Measurements from ENCODE around the gene PDS5A.

The PDS5A gene

GRCh38 chr4:39937683-39938268 is 39.9 kb downstream of the PDS5A start:
- TF ChIP-seq TSHZ2 (CRISPR knock-in tag; IDR thresholded peaks at IDR 0.05) (no peak), OSR1 (CRISPR knock-in tag; IDR thresholded peaks at IDR 0.05) (no peak), ZFP30 (CRISPR knock-in tag; IDR thresholded peaks at IDR 0.05) (no peak), ISL1 (CRISPR knock-in tag; IDR thresholded peaks at IDR 0.05) (no peak), ZFP3 (CRISPR knock-in tag; IDR thresholded peaks at IDR 0.05) (no peak), BACH2 (CRISPR knock-in tag; IDR thresholded peaks at IDR 0.05; ENCODE audit: borderline replicate concordance) (no peak), POU6F1 (CRISPR knock-in tag; IDR thresholded peaks at IDR 0.05; ENCODE audit: borderline replicate concordance, low read depth) (no peak), ZNF565 (CRISPR knock-in tag; conservative IDR thresholded peaks at IDR 0.05; ENCODE audit: low read depth) (no peak), ZC3H10 (CRISPR knock-in tag; IDR thresholded peaks at IDR 0.05) (no peak), PPARA (CRISPR knock-in tag; IDR thresholded peaks at IDR 0.05; ENCODE audit: borderline replicate concordance) (no peak), ARNTL (CRISPR knock-in tag; IDR thresholded peaks at IDR 0.05; ENCODE audit: borderline replicate concordance, low read depth) (no peak), ESRRG (CRISPR knock-in tag; IDR thresholded peaks at IDR 0.05) (no peak), PATZ1 (CRISPR knock-in tag; IDR thresholded peaks at IDR 0.05; ENCODE audit: borderline replicate concordance) (no peak), GLIS3 (CRISPR knock-in tag; IDR thresholded peaks at IDR 0.05) (no peak), CSDC2 (CRISPR knock-in tag; IDR thresholded peaks at IDR 0.05) (no peak), TCF4 (CRISPR knock-in tag; IDR thresholded peaks at IDR 0.05; ENCODE audit: borderline replicate concordance) (no peak), RARB (CRISPR knock-in tag; IDR thresholded peaks at IDR 0.05) (no peak)
- no peak for ATAC-seq

- no peak for ATAC-seq
- no peak for TF ChIP-seq ISL1 (CRISPR knock-in tag; IDR thresholded peaks at IDR 0.05)
- no peak for TF ChIP-seq ESRRG (CRISPR knock-in tag; IDR thresholded peaks at IDR 0.05)
These were observed 40.9 kb downstream of the PDS5A start for GRCh38 chr4:39936565-39937418.

- no peak for TF ChIP-seq SNAI2 (CRISPR knock-in tag; IDR thresholded peaks at IDR 0.05)
- TF ChIP-seq RARB (CRISPR knock-in tag; IDR thresholded peaks at IDR 0.05) = no peak
- TF ChIP-seq CREB5 (CRISPR knock-in tag; IDR thresholded peaks at IDR 0.05; ENCODE audit: low read depth) = no peak
- no peak for TF ChIP-seq ZNF565 (CRISPR knock-in tag; conservative IDR thresholded peaks at IDR 0.05; ENCODE audit: low read depth)
- peak; percentile 79 for ATAC-seq
These were observed 43.8 kb downstream of the PDS5A start for GRCh38 chr4:39933671-39934590.
